Cardiac septum (tissue), 1 donor: ENCODE data around the gene PDCD1LG2. TPM values are rescaled to one million over a fixed set of nuclear protein-coding genes. Genes with fewer than 3 reads are reported as not detected.

Experiments
- DNase-seq: peaks from one replicate; pipeline ENCODE4 v3.0.0-alpha.2; 2020; ENCODE audit warnings: low spot score
- intact Hi-C: fragments of 100-400 bp; cut with DNase I; formaldehyde crosslinking; loops from one replicate; pipeline ENCODE4 v1.14.0; 2022
- total RNA-seq: library from RNA; stranded (reverse); fragmentation: NEBNext Ultra II Directional; extraction: Animal tissue kit (Norgen Biotek cat#: 25700); gene quantifications from one replicate; pipeline ENCODE4 v1.2.1, GENCODE V29; 2021
- donor health status: DM: no; HTN: no; CAD: no.

PDCD1LG2 gene
- total RNA-seq, 1 donor from 2014 or later = 0.48 TPM

- intact Hi-C loops = no loop called here
- DNase-seq = no peak
Measured at GRCh38 chr9:5518171-5518936, 8.0 kb downstream of the PDCD1LG2 start.

DNA sequence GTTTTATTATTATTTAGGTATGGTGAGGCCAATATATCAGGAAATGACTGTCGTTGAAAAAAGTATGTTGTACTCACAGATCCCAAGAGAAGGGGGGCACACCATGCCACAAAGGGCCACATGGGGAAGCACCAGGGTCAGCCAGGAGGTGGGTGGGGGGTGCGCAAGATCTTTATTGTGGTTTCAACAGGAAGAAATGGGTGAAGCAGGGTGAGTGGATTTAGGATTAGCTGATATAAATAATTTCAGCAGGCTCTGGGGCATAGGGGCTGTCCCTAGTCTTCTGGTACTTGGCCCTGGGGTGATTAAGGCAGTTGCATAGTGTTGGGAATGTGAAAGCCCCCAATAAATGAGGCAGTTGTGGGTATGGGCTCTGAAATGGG lies 8.6 kb downstream of the PDCD1LG2 start:
- intact Hi-C loops = no loop called here
- no peak for DNase-seq

GRCh38 chr9:5524090-5524489 lies 13.8 kb downstream of the PDCD1LG2 start:
- no peak for DNase-seq
- intact Hi-C loops = no loop called here

- intact Hi-C loops = no loop called here
- DNase-seq = no peak
Measured at GRCh38 chr9:5529683-5530221, 19.4 kb downstream of the PDCD1LG2 start.

DNA sequence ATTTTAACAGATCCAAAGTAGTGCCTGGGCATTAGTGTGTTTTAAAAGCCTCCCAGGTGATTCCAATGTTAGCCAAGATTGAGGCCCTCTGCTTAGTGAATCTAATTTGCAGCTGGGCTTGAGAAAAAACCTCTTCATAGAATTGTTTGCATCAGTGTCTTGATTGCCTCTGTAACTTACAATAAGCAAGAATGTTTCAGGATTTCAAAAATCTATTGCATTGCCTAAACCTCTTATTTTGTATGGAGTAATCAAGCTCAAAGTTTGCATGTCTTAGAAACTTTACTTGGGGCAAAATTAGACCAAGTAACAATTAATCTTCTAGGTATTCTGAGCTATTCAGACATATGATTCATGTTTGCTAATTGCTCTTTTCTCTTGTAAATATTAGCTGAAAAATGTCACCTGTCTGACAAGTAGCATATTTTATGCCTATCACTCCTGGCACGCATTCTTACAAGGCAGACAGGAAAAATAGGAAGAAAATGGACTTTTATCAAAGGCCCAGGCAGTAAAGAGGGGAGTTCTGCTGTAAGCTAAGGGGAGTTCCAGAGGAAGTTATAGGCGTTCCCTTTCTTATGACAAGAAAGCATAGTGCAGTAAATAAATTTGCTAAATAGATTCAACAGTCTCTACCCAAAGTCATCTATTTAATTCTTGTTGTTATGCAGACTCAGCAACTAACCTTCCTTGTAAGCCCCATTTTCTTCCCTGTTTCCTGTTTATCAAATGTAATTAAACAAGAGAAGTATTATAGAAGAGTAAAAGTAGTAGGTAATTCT lies 21.0 kb downstream of the PDCD1LG2 start:
- intact Hi-C loops = no loop called here
- no peak for DNase-seq

DNA sequence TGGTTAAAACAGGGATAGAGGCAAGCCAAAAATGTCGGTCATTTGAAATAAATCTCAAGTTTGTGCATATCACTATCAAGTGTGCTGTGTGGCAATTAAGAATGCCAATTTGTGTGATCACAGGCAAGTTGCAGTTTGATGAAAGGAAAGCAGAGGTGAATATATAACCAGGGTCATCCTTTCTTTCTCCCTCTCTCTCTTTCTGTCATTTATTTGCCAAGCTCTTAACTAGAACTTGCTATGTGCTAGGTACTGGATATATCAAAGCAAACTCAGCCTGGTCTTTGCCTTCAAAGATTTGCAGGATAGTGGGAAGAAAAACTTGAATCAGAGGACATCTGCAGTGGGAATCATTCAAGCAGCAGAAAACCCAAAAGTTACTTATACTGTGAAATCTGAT lies 22.0 kb downstream of the PDCD1LG2 start:
- no peak for DNase-seq
- intact Hi-C loops = no loop called here

- intact Hi-C loops = no loop called here
- DNase-seq = no peak
Measured at GRCh38 chr9:5532790-5533189, 22.5 kb downstream of the PDCD1LG2 start.

GRCh38 chr9:5536684-5537083 lies 26.4 kb downstream of the PDCD1LG2 start:
- DNase-seq = no peak
- intact Hi-C loops = no loop called here

DNA sequence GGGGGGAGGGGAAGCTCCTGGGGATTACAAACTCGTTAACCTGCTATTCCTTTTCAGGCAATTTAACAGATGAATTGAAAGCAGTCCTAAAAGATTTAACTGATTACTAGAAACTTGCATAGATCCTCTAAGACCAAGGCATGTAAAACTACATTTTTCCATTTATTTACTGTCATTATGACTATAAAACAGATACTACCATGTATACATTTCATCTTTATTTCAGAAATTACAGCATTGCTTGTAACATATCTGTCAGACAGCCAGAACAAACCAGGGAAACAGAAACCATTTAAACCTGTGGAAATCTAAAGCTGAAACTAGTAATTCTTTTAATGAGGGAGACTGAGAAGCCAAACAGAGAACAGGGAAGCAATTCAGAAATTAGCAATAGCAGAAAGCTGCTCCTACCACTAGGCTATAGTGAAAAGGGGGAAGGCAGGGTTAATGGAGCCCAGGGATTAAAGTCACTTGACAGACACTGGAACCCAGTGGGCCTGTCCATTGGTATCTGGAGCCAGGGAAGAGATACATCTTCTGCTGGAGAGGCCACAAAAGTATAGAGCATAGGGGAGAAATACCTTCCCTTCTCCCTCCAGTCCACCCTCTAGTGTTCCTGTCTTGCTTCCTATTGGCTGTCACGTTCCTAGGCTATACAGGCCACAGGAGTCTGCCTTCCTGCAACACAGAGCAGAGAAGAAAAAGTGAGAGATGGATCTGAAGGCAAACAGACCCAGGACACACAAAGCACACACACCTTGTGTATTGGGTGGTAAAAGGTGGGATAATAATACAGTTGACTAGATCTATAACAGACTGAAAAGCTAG lies 33.8 kb downstream of the PDCD1LG2 start:
- intact Hi-C loops = no loop called here
- no peak for DNase-seq

DNA sequence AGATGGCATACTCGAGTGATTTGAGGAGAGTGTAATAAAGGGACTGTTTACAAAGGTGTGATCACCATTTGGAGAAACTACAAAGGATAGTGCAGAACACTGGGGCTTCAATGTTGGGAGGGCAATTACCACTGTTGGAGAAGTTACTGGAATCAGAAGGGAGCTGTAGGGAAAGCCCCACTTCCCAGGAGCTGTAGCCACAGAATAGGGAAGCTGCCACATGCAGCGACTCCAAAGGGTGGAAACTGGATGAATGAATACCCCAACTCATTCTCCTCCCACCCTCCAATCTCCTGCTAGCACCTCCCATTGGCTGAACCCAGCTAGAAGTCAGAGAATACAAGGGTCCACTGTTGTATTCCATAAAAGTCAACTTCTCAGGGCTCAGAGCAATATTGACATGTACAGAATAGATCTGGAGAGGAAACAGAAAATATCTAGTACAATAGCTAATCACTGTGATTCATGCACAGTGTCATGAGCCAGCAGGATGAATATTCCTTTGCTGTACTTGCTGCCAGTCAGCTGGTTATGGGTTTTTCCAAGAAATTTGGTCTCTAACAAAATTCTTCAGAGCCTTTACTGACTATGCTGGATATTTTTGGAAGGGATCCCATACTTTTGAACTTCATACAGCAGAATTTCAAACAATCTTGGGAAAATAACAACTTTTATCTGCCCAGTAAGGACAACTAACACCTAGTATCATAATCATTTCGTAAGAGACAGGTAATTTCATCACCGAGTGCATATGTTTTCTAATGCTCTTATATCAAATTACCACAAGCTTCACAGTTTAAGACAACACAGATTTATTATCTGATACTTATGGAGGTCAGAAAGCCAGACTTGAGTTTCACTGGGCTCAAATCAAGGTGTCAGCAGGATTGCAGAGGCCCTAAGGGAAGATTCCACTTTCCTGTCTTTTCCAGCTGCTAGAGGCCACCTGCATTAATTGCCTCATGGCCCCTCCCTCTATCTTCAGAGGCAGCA lies 39.6 kb downstream of the PDCD1LG2 start:
- DNase-seq = no peak
- intact Hi-C loops = no loop called here

- DNase-seq = no peak
- intact Hi-C loops = no loop called here
Measured at GRCh38 chr9:5551368-5552150, 41.2 kb downstream of the PDCD1LG2 start.

DNA sequence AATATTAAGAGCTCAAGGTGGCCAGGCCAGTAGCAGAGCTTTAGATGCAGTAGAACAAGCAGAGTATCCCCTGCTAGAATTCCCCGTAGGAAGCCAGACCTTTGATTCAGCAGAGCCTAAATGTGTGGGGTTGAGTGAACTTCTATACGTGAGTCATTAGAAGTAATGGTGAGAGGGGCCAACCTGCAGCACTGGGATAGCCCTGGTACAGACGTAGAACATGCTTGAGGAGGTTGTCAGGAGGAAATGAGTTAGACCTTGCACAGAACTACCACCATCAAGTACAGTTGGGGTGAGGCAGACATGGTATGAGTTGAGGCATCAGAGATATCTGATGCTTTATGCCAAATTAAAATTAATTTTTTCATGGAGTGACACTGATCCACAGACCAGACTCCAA lies 42.0 kb downstream of the PDCD1LG2 start:
- DNase-seq = no peak
- intact Hi-C loops = no loop called here

GRCh38 chr9:5553211-5553610 lies 42.9 kb downstream of the PDCD1LG2 start:
- intact Hi-C loops = no loop called here
- no peak for DNase-seq

DNA sequence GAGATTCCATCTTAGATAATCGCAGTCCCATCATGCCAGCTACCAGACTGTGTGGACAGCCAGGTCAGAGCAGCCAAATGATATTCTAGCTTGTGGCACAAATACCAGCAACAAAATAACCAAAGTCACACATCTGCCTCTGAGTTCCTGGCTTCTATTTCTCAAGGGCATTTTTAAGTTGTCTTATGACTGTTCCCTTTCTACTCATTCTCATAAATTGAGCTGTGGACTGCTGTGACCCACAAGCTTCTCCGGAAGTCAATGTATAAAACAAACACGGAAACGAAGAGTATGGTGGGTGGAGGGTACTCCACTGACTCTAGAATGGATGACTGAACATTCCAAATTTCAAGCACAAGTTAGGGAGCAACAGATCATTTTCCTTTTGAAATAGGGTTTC lies 43.9 kb downstream of the PDCD1LG2 start:
- no peak for DNase-seq
- intact Hi-C loops = no loop called here

- intact Hi-C loops = no loop called here
- DNase-seq = no peak
Measured at GRCh38 chr9:5556101-5556705, 45.9 kb downstream of the PDCD1LG2 start.

DNA sequence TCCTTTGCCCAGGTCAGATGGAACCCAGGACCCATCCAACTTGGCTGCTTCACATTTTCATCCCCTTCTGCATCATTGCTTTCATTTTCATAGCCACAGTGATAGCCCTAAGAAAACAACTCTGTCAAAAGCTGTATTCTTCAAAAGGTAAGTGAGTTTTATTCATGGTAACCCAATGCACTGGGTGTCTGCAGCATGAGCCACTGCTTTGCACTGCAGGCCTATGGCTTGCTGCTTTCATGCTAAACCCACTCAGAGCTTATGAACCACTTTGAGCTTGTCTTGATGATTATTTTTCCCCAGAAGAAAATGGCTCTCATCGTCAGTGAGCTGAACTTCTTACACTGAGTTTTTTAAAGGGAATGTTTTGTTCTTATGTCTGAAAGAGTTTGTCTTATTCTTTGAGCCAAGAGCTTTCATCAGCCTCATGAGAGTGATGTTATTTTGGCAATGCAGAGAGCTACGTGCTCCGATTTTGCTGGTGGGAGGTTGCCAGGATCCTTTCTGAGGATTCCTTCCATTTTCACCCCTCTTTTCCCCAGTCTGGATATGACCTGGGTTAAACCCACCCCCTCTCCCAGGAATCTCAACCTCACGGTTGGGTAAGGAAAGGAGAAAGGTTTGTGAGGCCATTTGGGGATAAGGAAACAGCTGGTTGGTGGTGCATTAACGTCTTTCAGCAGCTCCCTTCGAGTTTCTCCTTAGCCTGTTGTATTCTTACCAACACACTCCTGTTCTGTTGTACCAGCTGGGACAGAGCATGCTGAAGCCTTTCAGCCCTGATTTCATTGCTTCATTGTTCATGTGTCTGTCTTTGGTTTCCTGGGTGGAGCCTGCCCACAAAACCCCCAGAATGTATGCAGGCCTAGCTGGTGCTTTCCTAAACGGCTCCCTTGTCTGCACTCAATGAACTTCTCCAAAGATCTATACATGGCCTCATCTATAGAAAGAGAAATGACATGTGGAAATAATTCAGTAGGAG lies 47.6 kb downstream of the PDCD1LG2 start:
- no peak for DNase-seq
- intact Hi-C loops = no loop called here

GRCh38 chr9:5559659-5560058 lies 49.3 kb downstream of the PDCD1LG2 start:
- DNase-seq = no peak
- intact Hi-C loops = no loop called here
